IgD-negative memory B cell (primary cell): ENCODE results near the gene FUT6. TPM values are rescaled to one million over a fixed set of nuclear protein-coding genes. Genes with fewer than 3 reads are reported as not detected.

Source experiments
- H3K27ac Mint-ChIP-seq, 3 donors: one replicate each; pipeline ENCODE4 v1.8.0; 2020 to 2022; ENCODE audit warnings: mild to moderate bottlenecking in 3 of 3, mixed read lengths in 3 of 3, moderate library complexity in 1 of 3
- H3K27me3 Mint-ChIP-seq: one replicate; pipeline ENCODE4 v1.8.0; 2021; ENCODE audit warnings: mixed read lengths
- H3K36me3 Mint-ChIP-seq: one replicate; pipeline ENCODE4 v1.8.0; 2020; ENCODE audit warnings: mild to moderate bottlenecking, mixed read lengths
- H3K4me1 Mint-ChIP-seq, 3 donors: one replicate each; pipeline ENCODE4 v1.8.0; 2020 to 2022; ENCODE audit warnings: mixed read lengths in 3 of 3, mild to moderate bottlenecking in 1 of 3
- H3K4me3 Mint-ChIP-seq, 4 donors: one replicate each; pipeline ENCODE4 v1.8.0; 2020 to 2022; ENCODE audit warnings: mild to moderate bottlenecking in 4 of 4, mixed read lengths in 4 of 4, moderate library complexity in 3 of 4
- H3K9me3 Mint-ChIP-seq, 3 donors: one replicate each; pipeline ENCODE4 v1.8.0; 2020 to 2021; ENCODE audit warnings: mixed read lengths in 3 of 3, mild to moderate bottlenecking in 1 of 3
- polyA plus RNA-seq: library from polyadenylated mRNA; unstranded; fragments of 300-500 nt; fragmentation: Illumina TruSeq; gene quantifications from one replicate; pipeline ENCODE4 v1.2.3, GENCODE V29; 2021

Gene FUT6
- polyA plus RNA-seq, 1 donor from 2014 or later: 0.55 TPM

DNA sequence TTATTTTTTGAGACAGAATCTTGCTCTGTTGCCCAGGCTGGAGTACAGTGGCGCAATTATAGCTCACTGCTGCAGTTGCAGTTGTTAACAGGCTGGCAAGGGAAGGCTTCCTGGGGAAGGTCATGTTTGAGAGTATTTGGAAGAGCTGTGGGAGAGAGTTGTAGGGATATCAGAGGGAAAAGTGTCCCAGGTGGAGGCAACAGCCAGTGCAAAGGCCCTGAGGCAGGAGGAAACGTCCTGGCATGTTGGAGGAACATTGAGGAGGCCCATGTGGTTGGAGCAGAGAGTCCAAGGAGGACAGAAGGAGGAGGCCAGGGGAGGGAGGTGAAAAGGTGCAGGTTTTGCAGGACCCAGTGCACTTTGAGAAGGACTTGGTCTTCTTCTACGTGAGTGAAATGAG lies 46.3 kb downstream of the FUT6 start:
- H3K27ac Mint-ChIP-seq: peak overlapping the region in 1 of 3 donors; percentile 61

DNA sequence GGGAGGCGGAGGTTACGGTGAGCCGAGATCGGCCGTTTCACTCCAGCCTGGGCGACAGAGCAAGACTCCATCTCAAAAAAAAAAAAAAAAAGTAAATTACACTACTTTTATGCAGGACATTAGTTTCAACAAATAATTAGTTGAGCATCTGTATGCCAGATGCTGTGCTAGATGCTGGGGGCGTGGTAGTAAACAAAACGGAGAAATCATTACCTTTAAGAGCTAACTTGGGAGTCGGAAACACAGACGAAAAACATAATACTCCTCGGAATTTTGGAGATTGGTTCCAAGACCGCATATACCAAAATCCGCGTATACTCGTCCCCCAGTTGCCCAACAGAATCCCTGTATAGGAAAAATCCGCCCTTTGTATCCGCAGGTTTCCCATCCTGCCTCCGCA lies 47.3 kb downstream of the FUT6 start:
- no peak overlapping the region for H3K4me3 Mint-ChIP-seq
- peak overlapping the region in 1 of 3 donors; percentile 14 for H3K27ac Mint-ChIP-seq
- peaks cover 3% of the 10 kb centered on the region for H3K27me3 Mint-ChIP-seq
- H3K9me3 Mint-ChIP-seq: peaks cover 0 to 4% (median 3%) of the 10 kb centered on the region in 3 donors
- peaks cover 9% of the 10 kb centered on the region for H3K36me3 Mint-ChIP-seq
- H3K4me1 Mint-ChIP-seq: peaks cover 5 to 11% (median 11%) of the 10 kb centered on the region in 3 donors

More for the DNA sequence above, 46.3 kb downstream of the FUT6 start:
- Mint-ChIP-seq H3K4me1 (peaks cover 5 to 11% (median 11%) of the 10 kb centered on the region in 3 donors), H3K4me3 (no peak overlapping the region), H3K9me3 (peaks cover 0 to 4% (median 3%) of the 10 kb centered on the region in 3 donors), H3K27me3 (peaks cover 3% of the 10 kb centered on the region), H3K36me3 (peaks cover 9% of the 10 kb centered on the region)

DNA sequence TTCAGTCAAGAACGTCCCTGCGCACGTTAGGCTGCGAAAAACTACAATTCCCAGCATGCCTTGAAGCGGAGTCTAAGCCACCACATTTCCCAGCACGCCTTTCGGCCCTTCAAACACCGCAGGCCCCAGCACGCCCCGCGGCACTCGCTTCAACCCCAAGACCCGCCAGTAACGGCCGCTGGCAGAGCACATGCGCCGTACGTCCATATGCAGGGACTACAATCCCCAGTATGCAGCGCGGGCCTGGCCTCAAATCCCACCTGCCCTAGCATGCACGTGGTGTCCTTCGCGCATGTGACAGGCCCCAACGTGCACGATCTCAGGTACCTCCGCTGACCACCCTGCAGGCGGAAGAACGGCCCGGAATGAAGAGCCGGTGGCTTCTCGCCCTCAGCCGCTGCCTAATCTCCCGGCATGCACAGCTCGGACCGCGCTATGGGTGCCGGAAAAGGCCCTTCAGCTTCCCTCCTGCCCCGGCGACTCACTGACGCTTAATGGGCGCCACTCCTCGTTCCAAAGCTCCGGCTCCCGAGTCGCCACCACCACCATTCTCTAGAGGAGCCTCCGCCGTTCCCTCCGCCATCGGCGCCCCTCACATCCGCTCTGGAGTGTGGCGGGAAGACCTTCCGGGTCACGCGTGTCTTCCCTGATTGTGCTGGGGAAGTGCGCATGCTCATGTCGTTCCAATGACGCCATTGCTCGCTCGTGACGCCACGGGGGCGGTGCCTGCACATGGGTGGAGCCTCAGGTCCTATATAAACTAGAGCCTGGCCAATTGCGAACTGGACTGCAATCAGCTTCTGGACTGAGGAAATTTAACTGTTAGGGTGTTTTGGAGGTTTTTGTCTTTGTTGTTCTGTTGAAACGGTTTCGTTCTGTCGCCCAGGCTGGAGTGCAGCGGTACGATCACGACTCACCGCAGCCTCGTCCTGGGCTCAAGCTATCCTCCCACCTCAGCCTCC lies 48.7 kb downstream of the FUT6 start, which contains the start of gene DUS3L:
Gene DUS3L, minus strand, starts transcription at position 605 of the 962 bp plus-strand sequence. Its CDS starts 22 bp downstream, at position 583.
- peaks cover 16% of the 10 kb centered on the region for H3K36me3 Mint-ChIP-seq
- H3K9me3 Mint-ChIP-seq: peaks cover 0 to 4% (median 3%) of the 10 kb centered on the region in 3 donors
- H3K27me3 Mint-ChIP-seq: peaks cover 3% of the 10 kb centered on the region
- H3K4me1 Mint-ChIP-seq: peaks cover 5 to 11% (median 11%) of the 10 kb centered on the region in 3 donors
- H3K27ac Mint-ChIP-seq: peak within 1 kb of the TSS; percentile 92 to 100 (median 99)
- peak within 1 kb of the TSS; percentile 89 to 100 (median 100) for H3K4me3 Mint-ChIP-seq

DNA sequence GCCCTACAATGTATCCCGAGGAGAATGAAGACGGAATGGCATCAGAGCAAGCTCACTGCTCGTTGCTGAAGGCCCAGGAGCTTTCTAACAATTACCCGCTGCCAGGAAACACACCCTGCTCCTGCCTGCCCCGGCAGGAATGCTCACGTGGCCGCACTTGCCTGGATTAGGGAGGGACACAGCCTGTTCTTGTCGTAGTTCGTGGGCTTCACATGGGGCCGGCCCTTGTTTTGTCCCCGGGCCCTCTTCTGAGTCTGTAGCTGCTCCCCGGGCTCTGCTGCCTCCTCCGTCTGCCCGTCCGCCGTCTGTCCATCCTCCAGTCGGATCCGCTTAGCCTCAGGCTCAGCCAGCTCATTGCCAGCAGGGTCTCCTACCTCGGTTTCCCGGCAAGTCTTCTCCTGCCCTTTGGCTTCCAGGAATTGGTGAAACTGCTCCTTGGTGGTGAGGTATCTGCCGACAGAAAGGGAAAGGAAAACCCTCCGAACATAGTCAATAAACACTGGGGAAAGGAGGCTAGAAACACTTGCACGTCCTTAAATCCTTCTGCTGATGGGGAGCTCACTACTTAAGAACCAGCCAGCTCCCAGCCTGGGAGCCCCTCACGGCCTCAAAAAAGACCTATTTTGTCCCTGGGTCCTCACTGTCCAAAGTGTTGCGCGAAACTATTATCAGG lies 49.5 kb downstream of the FUT6 start:
- H3K27me3 Mint-ChIP-seq: peaks cover 3% of the 10 kb centered on the region
- peaks cover 5 to 11% (median 11%) of the 10 kb centered on the region in 3 donors for H3K4me1 Mint-ChIP-seq
- H3K9me3 Mint-ChIP-seq: peaks cover 0 to 4% (median 3%) of the 10 kb centered on the region in 3 donors
- peak overlapping the region; percentile 89 to 100 (median 100) for H3K4me3 Mint-ChIP-seq
- H3K27ac Mint-ChIP-seq: peak overlapping the region; percentile 92 to 100 (median 99)
- peaks cover 16% of the 10 kb centered on the region for H3K36me3 Mint-ChIP-seq

DNA sequence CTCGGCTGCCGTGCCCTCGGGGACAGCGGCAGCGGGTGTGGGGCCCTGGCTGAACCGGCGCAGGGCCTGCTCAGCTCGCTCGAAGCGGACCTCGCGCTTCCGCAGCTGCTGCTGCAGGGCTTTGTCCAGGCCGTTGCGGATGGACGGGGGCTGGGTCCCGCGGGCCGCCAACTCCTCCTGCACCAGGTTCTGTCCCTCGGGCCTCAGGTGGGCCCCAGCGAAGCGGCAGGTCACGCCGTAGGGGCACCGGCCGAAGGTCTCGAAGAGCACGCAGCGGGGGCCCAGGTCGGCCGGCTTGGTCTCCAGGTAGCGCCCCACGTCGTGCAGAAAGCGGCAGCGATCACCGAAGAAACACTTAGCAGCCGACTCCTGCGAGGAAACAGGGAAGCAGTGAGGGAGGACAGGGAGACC lies 50.1 kb downstream of the FUT6 start:
- H3K27ac Mint-ChIP-seq: peak overlapping the region in 1 of 3 donors; percentile 92
- peaks cover 3% of the 10 kb centered on the region for H3K27me3 Mint-ChIP-seq
- H3K4me1 Mint-ChIP-seq: peaks cover 5 to 11% (median 11%) of the 10 kb centered on the region in 3 donors
- peaks cover 16% of the 10 kb centered on the region for H3K36me3 Mint-ChIP-seq
- H3K4me3 Mint-ChIP-seq: peak overlapping the region in 2 of 4 donors; percentile 22 to 45
- H3K9me3 Mint-ChIP-seq: peaks cover 0 to 4% (median 3%) of the 10 kb centered on the region in 3 donors

DNA sequence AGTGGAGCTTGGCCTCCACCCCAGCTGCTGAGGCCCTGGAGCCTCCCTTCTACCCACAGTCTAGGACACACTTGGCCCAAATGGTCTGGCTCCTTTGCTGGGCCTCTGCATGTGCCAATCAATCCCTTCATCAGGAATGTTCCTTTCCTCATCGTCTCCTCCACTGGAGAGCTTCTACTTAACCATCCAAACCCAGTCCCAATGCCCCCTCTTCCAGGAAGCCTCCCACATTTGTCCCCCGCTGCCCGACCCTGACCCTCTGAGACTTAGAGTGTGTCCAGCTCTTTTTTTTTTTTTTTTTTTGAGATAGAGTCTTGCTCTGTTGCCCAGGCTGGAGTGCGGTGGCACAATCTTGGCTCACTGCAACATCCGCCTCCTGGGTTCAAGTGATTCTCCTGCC lies 51.1 kb downstream of the FUT6 start:
- peaks cover 0 to 4% (median 3%) of the 10 kb centered on the region in 3 donors for H3K9me3 Mint-ChIP-seq
- H3K36me3 Mint-ChIP-seq: peaks cover 16% of the 10 kb centered on the region
- peaks cover 1% of the 10 kb centered on the region for H3K27me3 Mint-ChIP-seq
- H3K27ac Mint-ChIP-seq: peak overlapping the region in 2 of 3 donors; percentile 35 to 71
- H3K4me1 Mint-ChIP-seq: peaks cover 5 to 11% (median 11%) of the 10 kb centered on the region in 3 donors
- peak overlapping the region in 1 of 4 donors; percentile 57 for H3K4me3 Mint-ChIP-seq

DNA sequence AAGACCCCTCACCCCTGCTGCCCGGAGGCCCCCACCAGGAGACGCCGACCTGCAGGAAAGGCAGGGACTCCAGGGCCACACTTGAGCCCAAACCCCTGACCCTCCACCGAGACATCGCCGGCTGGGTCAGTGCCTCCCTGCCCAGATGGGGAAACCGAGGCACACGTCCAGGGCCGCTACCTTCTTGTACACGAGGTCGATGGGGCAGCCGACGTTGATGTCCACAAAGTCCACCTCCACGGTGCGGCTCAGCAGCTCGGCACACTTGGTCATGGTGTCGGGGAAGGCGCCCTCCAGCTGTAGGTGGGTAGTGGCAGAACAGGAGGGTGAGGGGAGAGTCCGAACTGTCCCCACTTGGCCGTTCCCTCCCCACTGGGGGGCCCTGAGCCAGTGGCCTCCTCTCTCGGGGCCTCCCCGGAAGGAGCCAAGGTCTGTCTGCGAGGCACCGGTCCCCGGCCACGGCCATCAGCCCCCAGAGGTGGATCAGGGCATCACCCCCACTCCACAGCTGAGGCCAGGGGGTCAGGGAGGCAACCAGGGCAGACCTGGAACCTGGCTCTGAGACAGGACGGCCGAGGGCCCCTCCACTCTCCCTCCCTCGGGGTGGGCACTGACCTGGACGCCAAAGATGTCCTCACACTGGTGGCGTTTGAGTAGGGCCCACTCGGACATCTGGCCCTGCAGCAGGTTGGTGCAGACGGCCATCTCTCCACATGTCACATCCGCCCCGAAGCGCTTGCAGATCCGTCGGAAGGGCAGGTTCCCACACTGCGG lies 51.9 kb downstream of the FUT6 start:
- Mint-ChIP-seq H3K27me3 (peaks cover 1% of the 10 kb centered on the region), H3K27ac (no peak overlapping the region), H3K36me3 (peaks cover 16% of the 10 kb centered on the region), H3K4me3 (no peak overlapping the region), H3K4me1 (peaks cover 5 to 11% (median 11%) of the 10 kb centered on the region in 3 donors), H3K9me3 (peaks cover 0 to 4% (median 3%) of the 10 kb centered on the region in 3 donors)

DNA sequence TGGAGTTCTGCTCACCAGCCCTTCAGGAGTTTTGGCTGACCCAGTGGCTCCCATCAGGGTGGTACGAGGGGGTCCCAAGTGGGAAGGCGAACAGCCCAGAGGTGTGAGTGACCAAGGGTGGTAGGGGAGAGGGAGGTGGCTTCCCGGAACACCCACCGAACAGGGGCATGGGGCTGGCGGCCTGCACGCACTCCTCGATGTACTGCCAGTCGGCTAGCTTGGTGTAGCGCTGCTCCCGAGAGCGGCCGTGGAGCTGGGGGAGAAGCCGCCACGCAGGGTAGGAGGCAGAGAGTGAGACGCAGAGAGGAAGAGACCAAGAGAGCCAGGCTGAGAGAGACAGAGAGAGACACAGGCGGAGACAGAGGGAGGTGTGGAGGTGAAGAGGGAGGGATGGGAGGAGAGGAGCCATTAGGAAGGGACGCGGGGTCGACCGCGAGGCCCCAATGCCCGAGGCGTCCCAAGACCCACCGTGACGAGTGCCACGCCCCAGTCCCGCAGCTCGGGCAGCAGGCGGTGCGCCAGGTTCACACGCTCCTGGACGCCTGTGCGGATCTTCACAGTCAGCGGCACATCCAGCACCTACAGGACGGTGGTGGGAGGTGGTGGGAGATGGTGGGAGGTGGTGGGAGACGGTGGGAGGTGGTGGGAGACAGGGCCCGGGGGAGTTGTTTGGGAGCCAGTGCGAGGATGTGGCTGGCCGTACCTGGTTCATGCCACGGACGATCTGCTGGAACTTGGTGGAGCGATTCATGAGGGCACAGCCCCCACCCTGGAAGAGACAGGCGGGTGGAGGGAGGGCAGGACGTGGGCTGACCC lies 52.7 kb downstream of the FUT6 start:
- Mint-ChIP-seq H3K4me3 (peak overlapping the region in 1 of 4 donors; percentile 12), H3K4me1 (peaks cover 5 to 11% (median 11%) of the 10 kb centered on the region in 3 donors), H3K36me3 (peaks cover 16% of the 10 kb centered on the region), H3K27ac (peak overlapping the region in 1 of 3 donors; percentile 34), H3K27me3 (peaks cover 1% of the 10 kb centered on the region), H3K9me3 (peaks cover 0 to 4% (median 3%) of the 10 kb centered on the region in 3 donors)

DNA sequence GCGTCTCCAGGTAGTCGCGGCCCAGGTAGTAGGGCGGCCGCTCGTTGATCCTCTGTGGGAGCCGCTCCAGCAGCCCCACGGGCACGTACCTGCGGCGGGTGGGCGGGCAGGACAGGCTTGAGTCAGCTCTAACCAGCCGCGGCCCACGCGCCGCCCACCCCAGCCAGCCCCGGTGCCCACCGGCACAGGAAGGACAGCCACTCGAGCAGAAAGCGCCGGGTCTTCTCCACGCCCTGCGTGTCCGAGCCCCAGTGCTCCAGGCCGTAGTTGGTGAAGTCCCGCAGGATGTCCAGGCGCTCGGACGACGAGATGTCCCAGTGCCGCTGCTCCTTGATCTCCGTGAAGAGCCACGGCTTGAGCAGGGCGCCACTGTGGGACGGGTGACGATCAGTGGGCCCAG lies 54.1 kb downstream of the FUT6 start:
- no peaks in the 10 kb centered on the region for H3K27me3 Mint-ChIP-seq
- peak overlapping the region in 1 of 3 donors; percentile 34 for H3K27ac Mint-ChIP-seq
- H3K4me1 Mint-ChIP-seq: peaks cover 3 to 7% (median 6%) of the 10 kb centered on the region in 3 donors
- H3K4me3 Mint-ChIP-seq: no peak overlapping the region
- H3K9me3 Mint-ChIP-seq: peaks cover 0 to 2% (median 0%) of the 10 kb centered on the region in 3 donors
- H3K36me3 Mint-ChIP-seq: peaks cover 11% of the 10 kb centered on the region

DNA sequence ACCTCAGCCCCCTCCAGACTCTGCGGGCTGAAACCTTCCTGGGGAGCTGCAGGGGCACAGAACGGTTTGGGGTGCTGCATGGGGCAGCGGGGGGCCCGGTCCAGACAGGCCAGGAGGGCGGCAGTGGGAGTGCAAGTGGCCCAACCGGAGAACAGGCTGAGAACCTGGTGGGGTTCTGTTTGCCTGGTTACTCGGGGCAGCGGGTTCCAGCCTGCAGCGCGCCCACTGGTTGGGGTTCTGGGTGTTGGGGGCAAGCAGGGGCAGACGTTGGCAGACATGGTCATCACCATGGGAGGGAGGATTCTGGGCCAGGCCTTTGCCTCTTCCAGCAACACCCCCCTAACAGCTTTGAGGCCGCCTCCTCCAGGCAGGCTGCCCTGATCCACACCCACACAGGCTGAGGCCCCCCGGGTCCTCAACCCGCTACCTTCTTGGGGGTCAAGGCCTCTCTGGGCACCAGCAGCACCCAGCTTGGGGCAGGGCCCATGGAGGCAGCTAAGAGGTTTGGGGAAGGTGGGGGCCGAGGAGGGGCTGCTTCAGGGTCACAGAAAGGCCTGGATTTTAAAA lies 54.8 kb downstream of the FUT6 start, which contains the start of gene PRR22:
Gene PRR22, minus strand, starts transcription at position 166 of the 567 bp plus-strand sequence. Its CDS starts 86 bp downstream, at position 80.
- no peaks in the 10 kb centered on the region for H3K9me3 Mint-ChIP-seq
- H3K4me1 Mint-ChIP-seq: peaks cover 0 to 2% (median 2%) of the 10 kb centered on the region in 3 donors
- H3K36me3 Mint-ChIP-seq: peaks cover 10% of the 10 kb centered on the region
- H3K27ac Mint-ChIP-seq: peak within 1 kb of the TSS in 1 of 3 donors; percentile 34
- no peaks in the 10 kb centered on the region for H3K27me3 Mint-ChIP-seq
- no peak within 1 kb of the TSS for H3K4me3 Mint-ChIP-seq

DNA sequence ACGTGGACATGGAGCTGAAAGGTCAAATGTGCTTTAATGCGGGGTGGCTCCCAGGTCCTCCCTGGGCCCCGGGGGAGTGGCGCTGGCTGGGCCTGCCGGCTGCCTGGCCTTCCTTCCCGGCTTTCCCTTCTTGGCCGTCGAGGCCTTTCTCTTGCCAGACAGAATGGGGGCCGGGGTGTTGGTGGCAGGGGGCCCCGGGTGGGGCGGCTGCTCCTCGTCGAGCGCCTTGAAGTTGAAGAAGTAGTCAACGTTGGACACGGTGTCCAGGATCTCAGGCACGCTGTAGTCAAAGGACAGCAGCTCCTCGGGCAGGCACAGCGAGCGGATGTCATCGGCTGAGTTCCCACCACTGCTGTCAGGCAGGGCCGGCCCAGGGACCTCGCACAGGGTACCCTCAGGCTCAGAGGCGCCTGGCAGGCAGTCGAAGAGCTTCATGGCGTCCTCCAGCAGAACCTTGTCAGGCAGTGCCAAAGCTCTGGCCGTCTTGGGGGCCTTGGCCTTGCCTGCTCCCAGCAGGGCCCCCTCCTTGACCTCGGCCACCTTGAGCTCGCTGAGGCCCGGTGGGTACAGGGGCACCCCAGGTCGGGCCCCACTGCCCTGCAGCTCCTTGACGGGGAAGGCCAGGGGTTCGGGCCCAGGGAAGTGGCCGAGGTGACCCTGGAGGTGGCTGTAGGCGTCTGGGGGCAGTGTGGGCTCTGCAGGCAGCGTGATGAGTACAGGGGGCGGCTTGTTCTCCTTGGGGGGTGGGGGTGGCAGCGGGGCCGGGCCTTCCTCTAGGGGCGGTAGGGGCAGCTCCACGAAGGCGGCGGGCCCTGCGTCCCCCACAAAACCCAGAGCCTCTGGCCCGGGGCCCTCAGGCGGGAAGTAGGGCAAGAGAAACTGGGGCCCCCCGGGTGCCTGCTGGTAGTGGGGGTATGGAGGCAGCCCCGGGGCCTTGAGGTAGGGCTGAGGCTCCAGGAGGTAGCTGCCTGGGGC lies 56.3 kb downstream of the FUT6 start:
- Mint-ChIP-seq H3K27ac (no peak overlapping the region), H3K27me3 (no peaks in the 10 kb centered on the region), H3K4me3 (no peak overlapping the region), H3K4me1 (no peaks in the 10 kb centered on the region), H3K9me3 (no peaks in the 10 kb centered on the region), H3K36me3 (peaks cover 7% of the 10 kb centered on the region)

DNA sequence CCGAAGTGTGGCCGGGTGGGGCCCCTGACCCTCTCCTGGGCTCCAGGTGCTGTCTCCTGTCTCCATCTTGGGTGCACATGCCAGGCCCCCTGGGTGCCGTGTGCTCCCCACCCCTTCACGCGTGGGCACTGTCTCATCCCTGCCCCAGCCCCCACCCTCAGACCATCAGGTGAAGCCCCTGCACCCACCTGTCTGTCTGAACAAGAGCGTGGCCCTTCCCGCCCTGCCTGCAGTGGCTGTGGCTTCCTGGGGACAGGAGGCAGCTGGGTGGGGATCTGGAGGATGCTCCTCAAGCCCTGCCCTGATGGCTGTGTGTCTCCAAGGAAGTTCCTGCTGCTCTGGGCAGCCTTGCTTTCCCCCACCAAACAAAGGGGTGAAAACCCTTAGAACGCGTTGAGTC lies 57.2 kb downstream of the FUT6 start:
- Mint-ChIP-seq H3K27ac (no peak overlapping the region), H3K9me3 (no peaks in the 10 kb centered on the region), H3K4me3 (no peak overlapping the region), H3K36me3 (peaks cover 7% of the 10 kb centered on the region), H3K4me1 (no peaks in the 10 kb centered on the region), H3K27me3 (no peaks in the 10 kb centered on the region)
